Keratinocyte (primary cell): Measurements from ENCODE around the gene REPS1. TPM values are rescaled to one million over a fixed set of nuclear protein-coding genes. Genes with fewer than 3 reads are reported as not detected.

Experiments used
- DNase-seq: peaks from one replicate; pipeline ENCODE4 v3.0.0-alpha.2; 2011; ENCODE audit warnings: low read depth, missing footprints, low spot score
- FAIRE-seq: peaks from 2 replicates; lab custom pipeline; 2011; peaks lifted over from hg19 to GRCh38; lab: Jason Lieb, UNC
- H2AFZ ChIP-seq: 2 replicates; pipeline ENCODE4 v1.6.0; 2012; ENCODE audit warnings: low read length, control low read depth, inconsistent platforms; ENCODE audit not compliant: control insufficient read depth
- H3K27ac ChIP-seq: 2 replicates; pipeline ENCODE4 v1.5.1; 2011; ENCODE audit warnings: low read length; ENCODE audit not compliant: control insufficient read depth, insufficient read depth
- H3K27me3 ChIP-seq: 3 replicates; pipeline ENCODE4 v1.6.0; 2011; ENCODE audit warnings: low read length; ENCODE audit not compliant: control insufficient read depth, insufficient read depth; ENCODE audit errors: extremely low read depth
- H3K36me3 ChIP-seq, 2 experiments: 2 replicates in 1 of 2; 3 replicates in 1 of 2; pipeline ENCODE4 v1.5.1; 2011; ENCODE audit warnings: low read length in 2 of 2, mild to moderate bottlenecking in 1 of 2; ENCODE audit not compliant: control insufficient read depth in 2 of 2, insufficient read depth in 2 of 2; ENCODE audit errors: extremely low read depth in 1 of 2
- H3K4me1 ChIP-seq: 3 replicates; pipeline ENCODE4 v1.5.1; 2011; ENCODE audit warnings: low read length; ENCODE audit not compliant: control insufficient read depth, insufficient read depth; ENCODE audit errors: extremely low read depth
- H3K4me2 ChIP-seq: 3 replicates; pipeline ENCODE4 v1.6.0; 2011; ENCODE audit warnings: low read depth, low read length; ENCODE audit not compliant: control insufficient read depth, insufficient read depth; ENCODE audit errors: extremely low read depth
- H3K4me3 ChIP-seq, 3 experiments: fragments of 200-600 bp in 1 of 3; sonication (generic) in 1 of 3; 2 replicates in 2 of 3; 3 replicates in 1 of 3; pipeline ENCODE4 v1.5.1; 2011 to 2016; ENCODE audit warnings: low read length in 3 of 3, mild to moderate bottlenecking in 3 of 3, control low read depth in 2 of 3, inconsistent platforms in 1 of 3, low read depth in 1 of 3, mixed read lengths in 1 of 3, mixed run types in 1 of 3, moderate library complexity in 1 of 3; ENCODE audit not compliant: control insufficient read depth in 2 of 3, insufficient read depth in 2 of 3; ENCODE audit errors: extremely low read depth in 1 of 3
- H3K79me2 ChIP-seq: 2 replicates; pipeline ENCODE4 v1.6.0; 2012; ENCODE audit warnings: low read length; ENCODE audit not compliant: control insufficient read depth, insufficient read depth
- H3K9ac ChIP-seq: 3 replicates; pipeline ENCODE4 v1.6.0; 2011; ENCODE audit warnings: low read length; ENCODE audit not compliant: control insufficient read depth, insufficient read depth; ENCODE audit errors: extremely low read depth
- H3K9me1 ChIP-seq: 3 replicates; pipeline ENCODE4 v1.6.0; 2011; ENCODE audit warnings: low read length; ENCODE audit not compliant: control insufficient read depth, insufficient read depth; ENCODE audit errors: extremely low read depth
- H3K9me3 ChIP-seq: 2 replicates; pipeline ENCODE4 v1.5.1; 2012; ENCODE audit warnings: low read depth, low read length; ENCODE audit not compliant: control insufficient read depth
- H4K20me1 ChIP-seq: 3 replicates; pipeline ENCODE4 v1.6.0; 2011; ENCODE audit warnings: low read length; ENCODE audit not compliant: control insufficient read depth, insufficient read depth; ENCODE audit errors: extremely low read depth
- CTCF ChIP-seq, 3 experiments: IDR thresholded peaks in 1 of 3; conservative IDR thresholded peaks in 1 of 3; optimal IDR thresholded peaks in 1 of 3; 2 replicates in 2 of 3; 3 replicates in 1 of 3; pipeline versions ENCODE3 to v1.5.1; 2011; ENCODE audit warnings: low read length in 3 of 3, mild to moderate bottlenecking in 3 of 3, moderate library complexity in 2 of 3, control low read depth in 1 of 3, inconsistent platforms in 1 of 3; ENCODE audit not compliant: insufficient read depth in 2 of 3; ENCODE audit errors: extremely low read depth in 1 of 3
- EZH2 ChIP-seq: IDR thresholded peaks from one replicate; pipeline ENCODE4 v1.6.1; 2012; ENCODE audit warnings: inconsistent platforms, mild to moderate bottlenecking, low read length, moderate library complexity
- dilution Hi-C: fragments of 300-500 bp; cut with MboI; formaldehyde crosslinking; loops from one replicate; pipeline ENCODE4 v1.7.0; 2020; ENCODE audit warnings: low sequenced_read_pairs; ENCODE audit not compliant: extremely low pct_ligation_motif_present
- polyA plus RNA-seq, 5 experiments: library from polyadenylated mRNA; depleted of rRNA in 3 of 5; stranded (reverse) in 3 of 5; stranded (forward) in 1 of 5; unstranded in 1 of 5; fragments of >200 nt; gene quantifications; 1 replicate in 1 of 5; 2 replicates in 3 of 5; 3 replicates in 1 of 5; pipeline versions ENCODE4 v1.2.1 to v1.2.3, GENCODE V29; 2011 to 2012; ENCODE audit warnings: missing spikeins in 2 of 5, low read depth in 1 of 5, low replicate concordance in 1 of 5

REPS1 gene
- polyA plus RNA-seq, 1 donor (not counting 4 experiments of a cell fraction or from before 2014, with no cell fraction given), result 61.3 TPM

GRCh38 chr6:138988469-138988834 is 399 bp upstream of the REPS1 start:
- Histone ChIP-seq H3K79me2 (peaks cover 45% of the 10 kb centered on the region), H3K27ac (peak overlapping the region; percentile 81), H3K9me3 (no peaks in the 10 kb centered on the region), H3K4me1 (peaks cover 28% of the 10 kb centered on the region), H3K9ac (peak overlapping the region; percentile 94), H3K27me3 (no peaks in the 10 kb centered on the region), H3K36me3 (no peaks in the 10 kb centered on the region), H3K9me1 (peaks cover under 1% of the 10 kb centered on the region), H4K20me1 (peaks cover 2% of the 10 kb centered on the region), H3K4me3 (peak overlapping the region; percentile 81 to 95 (median 92)), H2AFZ (peak overlapping the region; percentile 97), H3K4me2 (peak overlapping the region; percentile 94)
- FAIRE-seq, result no peak
- dilution Hi-C loops, result no loop called here
- DNase-seq, result no peak
- no peak for TF ChIP-seq EZH2
- TF ChIP-seq CTCF (optimal IDR thresholded peaks at IDR 0.05 in 1 of 3, IDR thresholded peaks at IDR 0.05 in 1 of 3, conservative IDR thresholded peaks at IDR 0.05 in 1 of 3; ENCODE audit: extremely low read depth in 1 of 3, insufficient read depth in 2 of 3, low read length in 3 of 3), result no peak

GRCh38 chr6:138987080-138987642 is 892 bp downstream of the REPS1 start:
- Histone ChIP-seq H3K27ac (peak overlapping the region; percentile 81), H3K9me1 (peaks cover 3% of the 10 kb centered on the region), H3K9ac (peak overlapping the region; percentile 94), H3K27me3 (no peaks in the 10 kb centered on the region), H3K9me3 (no peaks in the 10 kb centered on the region), H3K36me3 (no peaks in the 10 kb centered on the region), H3K4me2 (peak overlapping the region; percentile 92), H3K79me2 (peaks cover 58% of the 10 kb centered on the region), H3K4me3 (peak overlapping the region; percentile 81 to 95 (median 92)), H2AFZ (peak overlapping the region; percentile 66), H3K4me1 (peaks cover 31% of the 10 kb centered on the region), H4K20me1 (peaks cover 2% of the 10 kb centered on the region)
- no peak for FAIRE-seq
- TF ChIP-seq EZH2 (no peak), CTCF (optimal IDR thresholded peaks at IDR 0.05 in 1 of 3, IDR thresholded peaks at IDR 0.05 in 1 of 3, conservative IDR thresholded peaks at IDR 0.05 in 1 of 3; ENCODE audit: extremely low read depth in 1 of 3, insufficient read depth in 2 of 3, low read length in 3 of 3) (no peak)
- no peak for DNase-seq
- dilution Hi-C loops, result no loop called here
